ENCODE data around the gene CNTNAP5.

Gene CNTNAP5

GRCh38 chr2:124640221-124640750 is 615.2 kb downstream of the CNTNAP5 start:
- CTCF ChIA-PET, result no interaction called here
- POLR2A ChIA-PET, result no interaction called here
- no peak for DNase-seq (ENCODE audit: extremely low spot score)
- TF ChIP-seq HDGF (IDR thresholded peaks at IDR 0.05; ENCODE audit: borderline replicate concordance), result no peak
- no peak for TF ChIP-seq LEF1 (IDR thresholded peaks at IDR 0.05; ENCODE audit: borderline replicate concordance)
- no peak for TF ChIP-seq SUZ12 (IDR thresholded peaks at IDR 0.05)
- TF ChIP-seq ELF4 (IDR thresholded peaks at IDR 0.05), result no peak
- no peak for TF ChIP-seq ARNT (IDR thresholded peaks at IDR 0.05)
- no peak for TF ChIP-seq SP1 (IDR thresholded peaks at IDR 0.05)
- TF ChIP-seq NFRKB (IDR thresholded peaks at IDR 0.05), result no peak

- TF ChIP-seq FOXK2 (IDR thresholded peaks at IDR 0.05) (no peak), SP1 (IDR thresholded peaks at IDR 0.05) (no peak), ELF4 (IDR thresholded peaks at IDR 0.05) (no peak), SUZ12 (IDR thresholded peaks at IDR 0.05) (no peak), ZNF384 (IDR thresholded peaks at IDR 0.05) (no peak), LEF1 (IDR thresholded peaks at IDR 0.05; ENCODE audit: borderline replicate concordance) (no peak), L3MBTL2 (conservative IDR thresholded peaks at IDR 0.05) (no peak), FOXM1 (IDR thresholded peaks at IDR 0.05; ENCODE audit: borderline replicate concordance) (no peak), BHLHE40 (IDR thresholded peaks at IDR 0.05; ENCODE audit: borderline replicate concordance) (no peak), HDGF (IDR thresholded peaks at IDR 0.05; ENCODE audit: borderline replicate concordance) (no peak), CTBP1 (IDR thresholded peaks at IDR 0.05; ENCODE audit: borderline replicate concordance) (no peak)
- CTCF ChIA-PET, result interaction anchor here (0.7 kb wide), 1 partner anchor 417 kb away, joined by 3 read pairs; no protein-coding TSS in a partner anchor
- POLR2A ChIA-PET, result no interaction called here
- DNase-seq (ENCODE audit: extremely low spot score), result no peak
Measured at GRCh38 chr2:124646166-124646815, 621.2 kb downstream of the CNTNAP5 start.

DNA sequence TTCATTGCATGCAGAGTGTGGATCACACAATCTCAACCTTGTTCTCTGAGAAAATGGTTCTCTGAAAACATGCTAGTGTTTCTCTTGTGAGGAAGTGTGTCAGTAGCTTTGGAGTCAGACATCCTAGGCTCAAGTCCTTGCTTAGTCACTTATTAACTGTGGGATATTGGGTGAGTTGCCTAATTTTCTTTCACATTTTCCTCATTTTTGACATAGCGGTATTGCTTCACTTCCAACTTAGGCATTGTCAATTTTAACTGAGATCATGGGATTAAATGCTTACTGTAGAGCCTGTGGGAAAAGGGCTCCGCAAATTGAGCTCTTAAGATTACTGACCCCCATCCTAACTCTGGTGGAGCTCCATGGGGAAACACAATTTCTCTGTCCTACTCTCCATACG is 622.2 kb downstream of the CNTNAP5 start:
- TF ChIP-seq SP1 (IDR thresholded peaks at IDR 0.05) (no peak), LEF1 (IDR thresholded peaks at IDR 0.05; ENCODE audit: borderline replicate concordance) (no peak), ELF4 (IDR thresholded peaks at IDR 0.05) (no peak), FOXM1 (IDR thresholded peaks at IDR 0.05; ENCODE audit: borderline replicate concordance) (no peak), L3MBTL2 (conservative IDR thresholded peaks at IDR 0.05) (no peak), SUZ12 (IDR thresholded peaks at IDR 0.05) (no peak)
- no peak for DNase-seq (ENCODE audit: extremely low spot score)
- ChIA-PET POLR2A (no interaction called here), CTCF (no interaction called here)

- TF ChIP-seq LEF1 (IDR thresholded peaks at IDR 0.05; ENCODE audit: borderline replicate concordance) (no peak), NFRKB (IDR thresholded peaks at IDR 0.05) (no peak), HDGF (IDR thresholded peaks at IDR 0.05; ENCODE audit: borderline replicate concordance) (no peak), ARNT (IDR thresholded peaks at IDR 0.05) (no peak), ELF4 (IDR thresholded peaks at IDR 0.05) (no peak), L3MBTL2 (conservative IDR thresholded peaks at IDR 0.05) (no peak), FOXM1 (IDR thresholded peaks at IDR 0.05; ENCODE audit: borderline replicate concordance) (no peak), BHLHE40 (IDR thresholded peaks at IDR 0.05; ENCODE audit: borderline replicate concordance) (no peak), ZNF384 (IDR thresholded peaks at IDR 0.05) (no peak), FOXK2 (IDR thresholded peaks at IDR 0.05) (no peak), FOXA1 (IDR thresholded peaks at IDR 0.05) (no peak), SP1 (IDR thresholded peaks at IDR 0.05) (no peak), SUZ12 (IDR thresholded peaks at IDR 0.05) (no peak), CTBP1 (IDR thresholded peaks at IDR 0.05; ENCODE audit: borderline replicate concordance) (no peak)
- no peak for DNase-seq (ENCODE audit: extremely low spot score)
- ChIA-PET POLR2A (no interaction called here), CTCF (no interaction called here)
Measured at GRCh38 chr2:124647663-124648062, 622.6 kb downstream of the CNTNAP5 start.

GRCh38 chr2:124649001-124649400 is 623.9 kb downstream of the CNTNAP5 start:
- no peak for DNase-seq (ENCODE audit: extremely low spot score)
- POLR2A ChIA-PET, result no interaction called here
- TF ChIP-seq HDGF (IDR thresholded peaks at IDR 0.05; ENCODE audit: borderline replicate concordance) (no peak), FOXM1 (IDR thresholded peaks at IDR 0.05; ENCODE audit: borderline replicate concordance) (no peak), PKNOX1 (IDR thresholded peaks at IDR 0.05) (no peak), L3MBTL2 (conservative IDR thresholded peaks at IDR 0.05) (no peak), NFRKB (IDR thresholded peaks at IDR 0.05) (no peak), CTBP1 (IDR thresholded peaks at IDR 0.05; ENCODE audit: borderline replicate concordance) (no peak), FOXA1 (IDR thresholded peaks at IDR 0.05) (no peak)
- CTCF ChIA-PET, result no interaction called here

DNA sequence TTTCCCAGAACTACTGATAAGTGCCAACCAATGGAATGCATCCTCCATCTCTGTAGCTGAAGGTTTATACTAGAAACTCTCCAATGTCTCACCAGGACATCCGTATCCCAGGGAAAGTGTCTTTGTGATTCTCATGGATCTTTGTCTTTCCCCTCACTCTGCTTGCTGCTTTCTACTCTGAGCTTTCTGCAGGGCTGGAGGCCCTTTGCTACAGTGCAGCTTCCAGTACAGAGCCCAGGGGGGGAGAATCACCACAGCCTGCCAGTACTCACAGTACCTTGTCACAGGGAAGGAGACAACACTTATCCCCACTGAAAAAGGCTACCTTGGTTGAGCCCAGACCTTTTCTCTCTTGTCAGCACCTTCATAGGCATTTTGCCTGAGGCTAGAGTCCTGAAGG is 627.0 kb downstream of the CNTNAP5 start:
- TF ChIP-seq LEF1 (IDR thresholded peaks at IDR 0.05; ENCODE audit: borderline replicate concordance) (no peak), PKNOX1 (IDR thresholded peaks at IDR 0.05) (no peak), ZNF384 (IDR thresholded peaks at IDR 0.05) (no peak), FOXA1 (IDR thresholded peaks at IDR 0.05) (no peak), TARDBP (IDR thresholded peaks at IDR 0.05) (no peak), FOXK2 (IDR thresholded peaks at IDR 0.05) (no peak), SUZ12 (IDR thresholded peaks at IDR 0.05) (no peak), CTBP1 (IDR thresholded peaks at IDR 0.05; ENCODE audit: borderline replicate concordance) (no peak), HDGF (IDR thresholded peaks at IDR 0.05; ENCODE audit: borderline replicate concordance) (no peak), SP1 (IDR thresholded peaks at IDR 0.05) (no peak), FOXM1 (IDR thresholded peaks at IDR 0.05; ENCODE audit: borderline replicate concordance) (no peak)
- CTCF ChIA-PET, result no interaction called here
- no peak for DNase-seq (ENCODE audit: extremely low spot score)
- POLR2A ChIA-PET, result no interaction called here

DNA sequence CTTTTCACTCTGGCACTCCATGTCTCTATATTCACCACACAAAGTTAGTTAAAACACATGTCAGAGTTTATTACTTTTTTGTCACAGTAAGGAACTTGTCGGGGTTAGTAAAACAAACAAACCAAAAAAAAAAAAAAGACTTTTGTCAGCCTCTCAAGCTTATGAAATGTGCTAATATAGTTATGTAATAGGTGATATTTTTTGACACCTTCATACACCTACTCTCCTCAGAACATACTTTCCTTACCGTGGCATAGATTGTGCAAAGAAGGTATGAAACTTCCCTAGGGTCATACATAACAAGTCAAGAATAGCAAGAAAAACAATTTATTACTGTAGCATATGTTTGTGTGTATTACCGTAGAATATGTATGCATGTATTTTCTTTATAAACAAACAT is 633.3 kb downstream of the CNTNAP5 start:
- CTCF ChIA-PET, result no interaction called here
- POLR2A ChIA-PET, result no interaction called here
- no peak for TF ChIP-seq ZNF384 (IDR thresholded peaks at IDR 0.05)
- TF ChIP-seq ELF4 (IDR thresholded peaks at IDR 0.05), result no peak
- no peak for TF ChIP-seq ARNT (IDR thresholded peaks at IDR 0.05)
- no peak for TF ChIP-seq SP1 (IDR thresholded peaks at IDR 0.05)
- TF ChIP-seq LEF1 (IDR thresholded peaks at IDR 0.05; ENCODE audit: borderline replicate concordance), result no peak
- no peak for TF ChIP-seq HDGF (IDR thresholded peaks at IDR 0.05; ENCODE audit: borderline replicate concordance)
- no peak for TF ChIP-seq BHLHE40 (IDR thresholded peaks at IDR 0.05; ENCODE audit: borderline replicate concordance)
- no peak for TF ChIP-seq CTBP1 (IDR thresholded peaks at IDR 0.05; ENCODE audit: borderline replicate concordance)
- no peak for TF ChIP-seq L3MBTL2 (conservative IDR thresholded peaks at IDR 0.05)
- TF ChIP-seq FOXA1 (IDR thresholded peaks at IDR 0.05), result no peak
- no peak for TF ChIP-seq TARDBP (IDR thresholded peaks at IDR 0.05)
- TF ChIP-seq SUZ12 (IDR thresholded peaks at IDR 0.05), result no peak
- TF ChIP-seq FOXM1 (IDR thresholded peaks at IDR 0.05; ENCODE audit: borderline replicate concordance), result no peak
- TF ChIP-seq PKNOX1 (IDR thresholded peaks at IDR 0.05), result no peak
- TF ChIP-seq FOXK2 (IDR thresholded peaks at IDR 0.05), result no peak

More for the DNA sequence above, 633.3 kb downstream of the CNTNAP5 start:
- DNase-seq (ENCODE audit: extremely low spot score), result no peak

All from HEK293T (cell line).